DOHH2 (cell line): ENCODE results near the gene PLCB2.

Source experiments
- H3F3A ChIP-seq: fragments of 200-600 bp; sonication (generic), shearing (Covaris generic); 2 replicates; pipeline ENCODE4 v1.6.0; 2016; ENCODE audit warnings: antibody characterized with exemption, mild to moderate bottlenecking; ENCODE audit not compliant: control insufficient read depth, insufficient read depth
- H3K27ac ChIP-seq: fragments of 200-600 bp; sonication (generic); 2 replicates; pipeline ENCODE4 v1.5.1; 2014; ENCODE audit warnings: low read depth, mild to moderate bottlenecking, low read length, moderate library complexity
- H3K27me3 ChIP-seq: fragments of 200-600 bp; sonication (generic); 2 replicates; pipeline ENCODE4 v1.6.1; 2014; ENCODE audit warnings: mild to moderate bottlenecking, low read length, mixed read lengths; ENCODE audit not compliant: control insufficient read depth
- H3K36me3 ChIP-seq: fragments of 200-600 bp; sonication (generic); 2 replicates; pipeline ENCODE4 v1.6.1; 2014; ENCODE audit warnings: mild to moderate bottlenecking, low read length, moderate library complexity, mixed read lengths; ENCODE audit not compliant: control insufficient read depth
- H3K4me1 ChIP-seq: fragments of 200-600 bp; sonication (generic); 2 replicates; pipeline ENCODE4 v1.6.1; 2014; ENCODE audit warnings: mild to moderate bottlenecking, low read length, mixed read lengths; ENCODE audit not compliant: control insufficient read depth
- H3K4me2 ChIP-seq: fragments of 200-600 bp; sonication (generic); 2 replicates; pipeline ENCODE4 v1.6.0; 2014; ENCODE audit warnings: mild to moderate bottlenecking, low read length, moderate library complexity
- H3K4me3 ChIP-seq: fragments of 200-600 bp; sonication (generic); 2 replicates; pipeline ENCODE4 v1.5.1; 2014; ENCODE audit warnings: mild to moderate bottlenecking, low read length, mixed read lengths
- H3K79me2 ChIP-seq: fragments of 200-600 bp; sonication (generic); 2 replicates; pipeline ENCODE4 v1.6.1; 2014; ENCODE audit warnings: mild to moderate bottlenecking, low read length, mixed read lengths; ENCODE audit not compliant: control insufficient read depth
- H3K9me2 ChIP-seq: fragments of 200-600 bp; sonication (generic); replicated peaks from 2 replicates; pipeline ENCODE4 v1.6.1; 2014; ENCODE audit warnings: mild to moderate bottlenecking, low read length, mixed read lengths; ENCODE audit not compliant: control insufficient read depth
- H3K9me3 ChIP-seq: fragments of 200-600 bp; sonication (generic); 2 replicates; pipeline ENCODE4 v1.6.1; 2014; ENCODE audit warnings: antibody characterized with exemption, low read length, mixed read lengths; ENCODE audit not compliant: control insufficient read depth, insufficient read depth
- H4K20me1 ChIP-seq: fragments of 200-600 bp; sonication (generic); 2 replicates; pipeline ENCODE4 v1.6.0; 2014; ENCODE audit warnings: low read depth, mild to moderate bottlenecking, antibody characterized with exemption, low read length, moderate library complexity; ENCODE audit not compliant: control insufficient read depth, insufficient read depth
- CTCF ChIP-seq: fragments of 200-600 bp; sonication (generic); IDR thresholded peaks from one replicate; pipeline ENCODE4 v1.5.1; 2014; ENCODE audit warnings: antibody characterized with exemption, mild to moderate bottlenecking, low read depth, low read length; ENCODE audit not compliant: poor library complexity, severe bottlenecking
- EZH2phosphoT487 ChIP-seq: fragments of 200-600 bp; sonication (generic); IDR thresholded peaks from 2 replicates; pipeline ENCODE4 v1.6.1; 2017; ENCODE audit warnings: borderline replicate concordance, mild to moderate bottlenecking, antibody characterized with exemption, low read length, moderate library complexity, mixed read lengths

The PLCB2 gene

GRCh38 chr15:40286061-40286532 is 21.6 kb downstream of the PLCB2 start:
- Histone ChIP-seq H3K9me3 (no peaks in the 10 kb centered on the region), H3K36me3 (no peaks in the 10 kb centered on the region), H3F3A (0 out of 2 replicates have a peak, but pooled peaks cover 3% of the 10 kb centered on the region), H3K27ac (no peak overlapping the region), H4K20me1 (no peaks in the 10 kb centered on the region), H3K79me2 (no peaks in the 10 kb centered on the region), H3K4me3 (no peak overlapping the region), H3K9me2 (no peaks in the 10 kb centered on the region), H3K4me1 (peaks cover 23% of the 10 kb centered on the region), H3K4me2 (no peak overlapping the region), H3K27me3 (peaks cover 24% of the 10 kb centered on the region)
- no peak for TF ChIP-seq CTCF
- TF ChIP-seq EZH2phosphoT487: no peak

GRCh38 chr15:40285554-40286011 is 22.2 kb downstream of the PLCB2 start:
- Histone ChIP-seq H3K9me2 (no peaks in the 10 kb centered on the region), H3K79me2 (no peaks in the 10 kb centered on the region), H3K9me3 (no peaks in the 10 kb centered on the region), H3K4me3 (no peak overlapping the region), H4K20me1 (no peaks in the 10 kb centered on the region), H3K27me3 (peaks cover 24% of the 10 kb centered on the region), H3F3A (0 out of 2 replicates have a peak, but pooled peaks cover 3% of the 10 kb centered on the region), H3K4me1 (peaks cover 23% of the 10 kb centered on the region), H3K27ac (no peak overlapping the region), H3K4me2 (no peak overlapping the region), H3K36me3 (no peaks in the 10 kb centered on the region)
- TF ChIP-seq EZH2phosphoT487 (no peak), CTCF (no peak)

- TF ChIP-seq EZH2phosphoT487: no peak
- no peak for TF ChIP-seq CTCF
- H3K27ac ChIP-seq: no peak overlapping the region
- H3K9me3 ChIP-seq: no peaks in the 10 kb centered on the region
- no peaks in the 10 kb centered on the region for H4K20me1 ChIP-seq
- no peaks in the 10 kb centered on the region for H3K36me3 ChIP-seq
- no peaks in the 10 kb centered on the region for H3K79me2 ChIP-seq
- 0 out of 2 replicates have a peak, but pooled peaks cover 3% of the 10 kb centered on the region for H3F3A ChIP-seq
- H3K9me2 ChIP-seq: no peaks in the 10 kb centered on the region
- H3K4me2 ChIP-seq: no peak overlapping the region
- H3K27me3 ChIP-seq: peaks cover 24% of the 10 kb centered on the region
- H3K4me1 ChIP-seq: peaks cover 21% of the 10 kb centered on the region
- no peak overlapping the region for H3K4me3 ChIP-seq
These were observed 22.6 kb downstream of the PLCB2 start for GRCh38 chr15:40285151-40285550.
